ENCODE results near the gene CLSTN2. TPM values are rescaled to one million over a fixed set of nuclear protein-coding genes. Genes with fewer than 3 reads are reported as not detected.

CLSTN2 gene
- polyA plus RNA-seq, 3 donors = not detected

- Histone ChIP-seq H3K4me1 (ENCODE audit: control insufficient read depth in 1 of 2, insufficient read depth in 2 of 2, low read length in 2 of 2) (no peaks in the 10 kb centered on the region), H3K36me3 (replicated peaks in 1 of 2; ENCODE audit: control insufficient read depth in 1 of 2, insufficient read depth in 2 of 2, low read length in 2 of 2) (no peaks in the 10 kb centered on the region), H3K4me2 (replicated peaks; ENCODE audit: extremely low read depth, low read length, poor library complexity, severe bottlenecking) (no peak overlapping the region), H3K4me3 (replicated peaks in 1 of 3; ENCODE audit: low read depth in 2 of 3, low read length in 3 of 3) (no peak overlapping the region), H3K27ac (ENCODE audit: low read depth in 1 of 2, low read length in 2 of 2) (no peak overlapping the region), H3K79me2 (ENCODE audit: insufficient read depth, low read length) (no peaks in the 10 kb centered on the region), H3K9ac (ENCODE audit: insufficient read depth, low read length, poor library complexity, severe bottlenecking) (no peak overlapping the region), H3K9me3 (replicated peaks in 1 of 2; ENCODE audit: control insufficient read depth in 1 of 2, insufficient read depth in 1 of 2, low read length in 2 of 2) (no peaks in the 10 kb centered on the region), H3K27me3 (ENCODE audit: control insufficient read depth in 2 of 2, insufficient read depth in 2 of 2, low read length in 2 of 2) (no peaks in the 10 kb centered on the region), H4K20me1 (ENCODE audit: insufficient read depth, low read length) (no peaks in the 10 kb centered on the region), H2AFZ (ENCODE audit: insufficient read depth, low read depth, low read length, poor library complexity, severe bottlenecking) (no peak overlapping the region)
- Mint-ChIP-seq H3K9me3 (peaks cover 0 to 2% (median 0%) of the 10 kb centered on the region in 7 donors), H3K27me3 (ENCODE audit: low read depth in 3 of 3) (peaks cover 0 to 3% (median 0%) of the 10 kb centered on the region in 3 donors), H3K27ac (no peak overlapping the region), H3K4me3 (no peak overlapping the region), H3K36me3 (no peaks in the 10 kb centered on the region), H3K4me1 (no peaks in the 10 kb centered on the region)
- 66% methylated on average over 4 of the region's 4 CpGs for WGBS (ENCODE audit: insufficient coverage)
- no peak for TF ChIP-seq CTCF (IDR thresholded peaks at IDR 0.05)
- intact Hi-C loops (cut with micrococcal nuclease) = no loop called here
- no peak for DNase-seq
These were observed 268.5 kb downstream of the CLSTN2 start for GRCh38 chr3:140203510-140203909.

DNA sequence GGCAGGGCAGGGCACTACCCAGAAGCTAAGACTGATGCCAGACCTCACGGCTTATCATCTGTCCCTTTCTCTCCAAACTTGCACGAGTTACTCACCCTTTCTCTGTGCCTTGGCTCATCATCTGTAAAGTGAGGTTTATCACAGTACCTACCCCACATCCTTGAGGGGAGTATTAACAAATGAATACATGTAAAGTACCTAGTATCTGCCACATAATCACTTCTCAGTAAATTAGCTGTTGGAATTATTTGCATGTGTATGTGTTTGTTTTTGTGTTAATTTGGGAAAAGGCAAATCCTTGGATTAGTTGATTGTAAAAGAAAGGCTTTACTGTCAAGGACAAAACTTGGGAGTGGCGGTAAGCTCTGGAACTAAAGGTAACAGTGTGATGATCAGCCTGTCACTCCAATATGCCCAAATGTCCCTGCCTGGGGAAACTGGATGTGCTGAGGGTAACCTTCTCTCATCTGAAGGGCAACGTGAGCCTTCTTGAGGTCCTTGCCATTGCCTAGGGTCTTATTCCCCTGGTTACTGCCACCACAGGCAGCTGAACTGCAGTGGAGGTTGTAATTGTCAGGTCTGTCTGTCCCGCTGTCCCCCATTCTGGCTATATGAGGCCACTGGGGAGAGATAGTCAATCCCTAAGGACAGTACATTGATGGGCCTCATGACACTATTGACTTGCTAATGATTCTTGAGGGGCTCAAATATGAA, 269.4 kb downstream of the CLSTN2 start:
- TF ChIP-seq CTCF (IDR thresholded peaks at IDR 0.05) = no peak
- H3K9ac ChIP-seq (ENCODE audit: insufficient read depth, low read length, poor library complexity, severe bottlenecking) = no peak overlapping the region
- no peak overlapping the region for H3K27ac ChIP-seq (ENCODE audit: low read depth in 1 of 2, low read length in 2 of 2)
- H3K9me3 Mint-ChIP-seq = peaks cover 0 to 2% (median 0%) of the 10 kb centered on the region in 7 donors
- intact Hi-C loops (cut with micrococcal nuclease) = no loop called here
- no peaks in the 10 kb centered on the region for H3K27me3 ChIP-seq (ENCODE audit: control insufficient read depth in 2 of 2, insufficient read depth in 2 of 2, low read length in 2 of 2)
- H2AFZ ChIP-seq (ENCODE audit: insufficient read depth, low read depth, low read length, poor library complexity, severe bottlenecking) = no peak overlapping the region
- no peak overlapping the region for H3K4me3 Mint-ChIP-seq
- peaks cover 0 to 3% (median 0%) of the 10 kb centered on the region in 3 donors for H3K27me3 Mint-ChIP-seq (ENCODE audit: low read depth in 3 of 3)
- no peaks in the 10 kb centered on the region for H3K36me3 ChIP-seq (replicated peaks in 1 of 2; ENCODE audit: control insufficient read depth in 1 of 2, insufficient read depth in 2 of 2, low read length in 2 of 2)
- no peaks in the 10 kb centered on the region for H3K79me2 ChIP-seq (ENCODE audit: insufficient read depth, low read length)
- no peaks in the 10 kb centered on the region for H4K20me1 ChIP-seq (ENCODE audit: insufficient read depth, low read length)
- DNase-seq = no peak
- no peaks in the 10 kb centered on the region for H3K36me3 Mint-ChIP-seq
- H3K4me1 Mint-ChIP-seq = no peaks in the 10 kb centered on the region
- WGBS (ENCODE audit: insufficient coverage) = 55% methylated on average over 2 of the region's 5 CpGs
- no peak overlapping the region for H3K4me2 ChIP-seq (replicated peaks; ENCODE audit: extremely low read depth, low read length, poor library complexity, severe bottlenecking)
- no peaks in the 10 kb centered on the region for H3K9me3 ChIP-seq (replicated peaks in 1 of 2; ENCODE audit: control insufficient read depth in 1 of 2, insufficient read depth in 1 of 2, low read length in 2 of 2)
- H3K4me1 ChIP-seq (ENCODE audit: control insufficient read depth in 1 of 2, insufficient read depth in 2 of 2, low read length in 2 of 2) = no peaks in the 10 kb centered on the region
- no peak overlapping the region for H3K27ac Mint-ChIP-seq
- no peak overlapping the region for H3K4me3 ChIP-seq (replicated peaks in 1 of 3; ENCODE audit: low read depth in 2 of 3, low read length in 3 of 3)
